ACC112 (cell line): ENCODE results near the gene DNASE1L2.
"Not testable (repeated sequence)": the region's sequence is repeated elsewhere in the genome, so short reads cannot be mapped to it uniquely, and the experiment has no call there.

Experiments used
- H2AFZ ChIP-seq: fragments of 200-600 bp; sonication (generic); one replicate; pipeline ENCODE4 v1.6.0; 2017; ENCODE audit warnings: antibody characterized with exemption, low read length; ENCODE audit not compliant: unreplicated experiment
- H3K27ac ChIP-seq: fragments of 200-600 bp; sonication (generic); 2 replicates; pipeline ENCODE4 v1.5.1; 2014; ENCODE audit warnings: low read depth, mild to moderate bottlenecking, antibody characterized with exemption, low read length, moderate library complexity
- H3K27me3 ChIP-seq: fragments of 200-600 bp; sonication (generic); 2 replicates; pipeline ENCODE4 v1.6.1; 2014; ENCODE audit warnings: mild to moderate bottlenecking, antibody characterized with exemption, low read length, moderate library complexity, mixed read lengths; ENCODE audit not compliant: insufficient read depth
- H3K36me3 ChIP-seq: fragments of 200-600 bp; sonication (generic); 2 replicates; pipeline ENCODE4 v1.6.1; 2016; ENCODE audit warnings: mild to moderate bottlenecking, antibody characterized with exemption, low read length, moderate library complexity, mixed read lengths; ENCODE audit not compliant: insufficient read depth
- H3K4me1 ChIP-seq: fragments of 200-600 bp; sonication (generic); one replicate; pipeline ENCODE4 v1.6.1; 2016; ENCODE audit warnings: low read length, mixed read lengths; ENCODE audit not compliant: insufficient read depth, unreplicated experiment, control insufficient read depth
- H3K4me3 ChIP-seq: fragments of 200-600 bp; sonication (generic); 2 replicates; pipeline ENCODE4 v1.5.1; 2014; ENCODE audit warnings: mild to moderate bottlenecking, low read depth, low read length
- H3K79me2 ChIP-seq: fragments of 200-600 bp; sonication (generic); one replicate; pipeline ENCODE4 v1.6.0; 2016; ENCODE audit warnings: low read length; ENCODE audit not compliant: control insufficient read depth, unreplicated experiment, insufficient read depth

DNASE1L2 gene

DNA sequence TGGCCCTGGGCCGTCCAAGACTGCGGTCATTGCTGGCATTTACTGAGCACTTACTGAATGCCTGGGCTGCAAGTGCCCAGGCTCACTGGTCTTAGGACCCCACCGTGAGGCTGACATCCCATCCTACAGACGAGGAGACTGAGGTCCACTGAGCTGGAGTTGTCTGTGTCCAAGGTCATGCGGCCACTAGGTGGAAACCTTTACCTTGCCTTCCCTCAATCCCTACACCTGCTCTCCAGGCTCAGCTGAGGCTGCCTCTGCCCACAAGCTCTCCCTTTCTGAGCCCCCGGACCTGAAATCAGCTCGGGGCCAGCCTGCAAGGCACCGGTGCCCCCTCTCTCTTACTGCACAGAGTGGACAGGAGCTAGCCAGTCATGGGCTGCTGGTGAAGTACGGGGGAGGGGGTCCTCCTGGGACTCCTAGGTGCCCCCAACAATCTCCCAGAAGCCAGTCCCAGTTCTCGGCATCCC lies 41.4 kb upstream of the DNASE1L2 start:
- H3K4me3 ChIP-seq, result no peak overlapping the region
- no peaks in the 10 kb centered on the region for H3K36me3 ChIP-seq
- H3K79me2 ChIP-seq, result no peaks in the 10 kb centered on the region
- H3K27me3 ChIP-seq, result peaks cover 49% of the 10 kb centered on the region
- H3K27ac ChIP-seq, result no peak overlapping the region
- no peaks in the 10 kb centered on the region for H3K4me1 ChIP-seq
- H2AFZ ChIP-seq, result no peak overlapping the region

DNA sequence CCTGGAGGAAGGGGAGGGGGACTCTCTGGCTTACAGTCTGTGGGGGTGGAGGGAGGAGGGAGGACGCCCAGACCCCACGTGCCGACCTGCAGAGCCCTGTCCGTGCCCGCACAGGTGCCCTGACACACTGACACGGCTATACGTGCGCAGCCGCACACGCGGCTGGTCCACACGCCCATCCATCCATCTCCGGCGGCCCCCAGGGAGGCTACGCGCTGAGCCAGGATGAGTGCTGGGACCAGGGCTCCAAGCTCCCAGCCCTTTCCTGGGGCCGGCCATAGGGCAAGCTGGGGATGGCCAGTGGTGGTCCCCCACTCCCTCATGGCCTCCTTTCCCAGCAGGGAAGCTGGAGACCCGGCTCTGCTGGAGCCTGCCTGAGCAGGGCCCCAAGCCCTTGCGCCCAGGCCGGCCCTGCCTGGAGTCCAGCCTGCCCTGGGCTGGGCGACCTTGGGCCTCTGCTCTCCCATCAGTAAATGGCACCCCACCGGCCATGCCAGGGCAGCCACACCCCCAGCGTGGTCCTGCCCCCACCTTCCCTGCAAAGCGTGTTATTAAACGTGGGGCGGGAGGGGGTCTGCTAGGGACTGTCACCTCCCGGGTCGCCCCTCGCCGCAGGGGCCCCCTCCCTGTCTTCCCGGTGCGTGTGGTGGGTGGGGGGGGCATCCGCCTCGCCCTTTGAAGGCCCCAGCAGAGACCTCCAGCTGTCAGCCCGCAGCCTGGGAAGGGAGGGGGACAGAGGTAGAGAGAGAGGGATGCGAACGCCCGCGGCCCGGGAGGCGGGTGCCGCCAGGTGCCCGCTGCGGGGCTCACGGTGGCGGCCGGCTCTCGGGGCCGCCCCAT lies 40.7 kb upstream of the DNASE1L2 start:
- Histone ChIP-seq H3K27ac (no peak overlapping the region), H3K4me1 (no peaks in the 10 kb centered on the region), H3K27me3 (peaks cover 49% of the 10 kb centered on the region), H2AFZ (no peak overlapping the region), H3K36me3 (no peaks in the 10 kb centered on the region), H3K4me3 (peak overlapping the region; percentile 56; the same call in 1 of the 2 replicates), H3K79me2 (no peaks in the 10 kb centered on the region)

GRCh38 chr16:2196162-2196980 lies 39.9 kb upstream of the DNASE1L2 start, which contains the start of gene CASKIN1:
Gene CASKIN1 (minus strand): TSS chr16:2196605. CDS start chr16:2196432, 173 bp downstream.
- Histone ChIP-seq H2AFZ (no peak within 1 kb of the TSS), H3K36me3 (no peaks in the 10 kb centered on the region), H3K79me2 (no peaks in the 10 kb centered on the region), H3K27ac (no peak within 1 kb of the TSS), H3K27me3 (peaks cover 49% of the 10 kb centered on the region), H3K4me3 (peak within 1 kb of the TSS; percentile 56; the same call in 1 of the 2 replicates), H3K4me1 (no peaks in the 10 kb centered on the region)

GRCh38 chr16:2196981-2197511 lies 39.2 kb upstream of the DNASE1L2 start:
- no peak overlapping the region for H2AFZ ChIP-seq
- no peaks in the 10 kb centered on the region for H3K79me2 ChIP-seq
- peak overlapping the region; percentile 25; the same call in 1 of the 2 replicates for H3K4me3 ChIP-seq
- H3K27me3 ChIP-seq, result peaks cover 49% of the 10 kb centered on the region
- no peak overlapping the region for H3K27ac ChIP-seq
- H3K4me1 ChIP-seq, result no peaks in the 10 kb centered on the region
- no peaks in the 10 kb centered on the region for H3K36me3 ChIP-seq

GRCh38 chr16:2197765-2198164 lies 38.5 kb upstream of the DNASE1L2 start:
- Histone ChIP-seq H3K4me3 (no peak overlapping the region), H3K27me3 (peaks cover 49% of the 10 kb centered on the region), H3K27ac (no peak overlapping the region), H3K36me3 (no peaks in the 10 kb centered on the region), H3K4me1 (no peaks in the 10 kb centered on the region), H2AFZ (no peak overlapping the region), H3K79me2 (no peaks in the 10 kb centered on the region)

DNA sequence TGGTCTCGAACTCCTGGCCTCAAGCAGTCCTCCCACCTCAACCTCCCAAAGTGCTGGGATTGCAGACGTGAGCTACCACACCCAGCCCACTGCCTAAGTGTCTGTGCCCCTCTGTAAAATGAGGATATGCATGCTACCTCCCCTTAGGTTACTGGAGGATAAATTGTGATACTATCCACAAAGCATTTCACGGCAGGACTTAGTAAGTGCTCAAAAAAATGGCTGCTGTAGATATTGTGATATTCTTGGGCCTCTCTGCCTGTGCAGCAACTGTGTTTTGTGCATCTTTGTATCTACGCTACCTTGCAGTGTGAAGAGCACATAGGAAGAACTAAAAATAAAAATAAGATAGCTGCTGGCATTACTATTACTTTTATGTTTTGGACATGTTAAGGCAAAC lies 38.0 kb upstream of the DNASE1L2 start:
- Histone ChIP-seq H2AFZ (no peak overlapping the region), H3K27ac (no peak overlapping the region), H3K27me3 (peaks cover 49% of the 10 kb centered on the region), H3K36me3 (no peaks in the 10 kb centered on the region), H3K79me2 (no peaks in the 10 kb centered on the region), H3K4me3 (no peak overlapping the region), H3K4me1 (no peaks in the 10 kb centered on the region)

DNA sequence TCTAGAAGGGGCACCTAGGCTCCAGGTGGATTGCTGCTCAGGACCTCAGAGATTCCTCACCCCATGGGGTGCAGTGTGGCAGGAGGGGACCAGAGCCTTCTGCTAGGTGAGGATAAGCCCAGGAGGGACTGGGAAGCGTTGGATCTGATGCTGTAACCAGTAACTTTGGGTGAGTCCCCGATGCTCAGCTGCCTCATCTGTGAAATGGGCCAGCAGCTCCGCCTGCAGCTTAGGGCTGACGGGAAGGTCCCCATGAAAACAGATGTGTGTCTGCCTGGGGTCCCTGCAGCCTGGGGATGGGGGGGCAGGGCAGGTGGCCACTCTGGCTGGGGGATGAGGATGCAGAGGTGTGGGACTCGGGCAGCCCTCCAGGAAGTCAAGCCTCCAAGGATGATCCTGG lies 37.1 kb upstream of the DNASE1L2 start:
- Histone ChIP-seq H3K4me3 (no peak overlapping the region), H3K27ac (no peak overlapping the region), H3K79me2 (no peaks in the 10 kb centered on the region), H3K36me3 (no peaks in the 10 kb centered on the region), H3K4me1 (no peaks in the 10 kb centered on the region), H3K27me3 (peaks cover 49% of the 10 kb centered on the region), H2AFZ (no peak overlapping the region)

DNA sequence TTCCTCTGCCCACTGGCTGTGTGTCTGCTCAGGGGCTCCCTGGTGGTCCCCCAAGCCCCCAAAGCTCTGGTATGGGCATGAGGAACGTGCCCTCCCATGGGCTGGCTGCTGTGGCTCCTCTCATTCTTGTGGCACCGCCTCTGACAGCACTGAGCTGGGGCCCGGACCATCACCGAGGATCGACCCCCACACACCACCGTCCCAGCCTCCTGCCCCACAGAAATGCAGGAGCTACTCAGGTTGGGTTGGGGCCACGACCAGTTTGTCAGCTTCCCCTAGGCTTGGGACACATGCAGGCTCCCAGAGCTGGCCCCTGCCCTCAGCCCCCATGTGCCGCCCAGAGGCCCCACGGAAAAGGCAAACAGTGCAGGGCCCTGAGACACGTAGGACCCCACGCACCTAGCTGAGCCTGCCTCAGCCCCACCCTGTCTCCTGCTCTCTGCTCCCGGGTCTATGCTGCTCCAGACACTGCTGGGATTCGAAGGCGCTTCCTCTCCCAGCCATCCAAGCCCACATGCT lies 36.6 kb upstream of the DNASE1L2 start:
- Histone ChIP-seq H3K36me3 (no peaks in the 10 kb centered on the region), H3K79me2 (no peaks in the 10 kb centered on the region), H3K27ac (no peak overlapping the region), H3K4me1 (no peaks in the 10 kb centered on the region), H3K27me3 (peaks cover 46% of the 10 kb centered on the region), H2AFZ (no peak overlapping the region), H3K4me3 (no peak overlapping the region)

- Histone ChIP-seq H3K27me3 (peaks cover 40% of the 10 kb centered on the region), H3K79me2 (no peaks in the 10 kb centered on the region), H3K4me3 (no peak overlapping the region), H2AFZ (no peak overlapping the region), H3K36me3 (no peaks in the 10 kb centered on the region), H3K27ac (no peak overlapping the region), H3K4me1 (no peaks in the 10 kb centered on the region)
Measured at GRCh38 chr16:2200313-2200712, 35.9 kb upstream of the DNASE1L2 start.

- H3K79me2 ChIP-seq, H3K4me1 ChIP-seq, H3K27ac ChIP-seq, H3K36me3 ChIP-seq, H3K4me3 ChIP-seq, H2AFZ ChIP-seq: not testable (repeated sequence)
- peaks cover 15% of the 10 kb centered on the region for H3K27me3 ChIP-seq
Measured at GRCh38 chr16:2203119-2203688, 33.0 kb upstream of the DNASE1L2 start.
